Right atrium auricular region (tissue), 2 donors: ENCODE data around the gene SESTD1. TPM values are rescaled to one million over a fixed set of nuclear protein-coding genes. Genes with fewer than 3 reads are reported as not detected.
"Not testable (repeated sequence)": the region's sequence is repeated elsewhere in the genome, so short reads cannot be mapped to it uniquely, and the experiment has no call there.

ENCODE experiments used
- DNase-seq: peaks from one replicate; pipeline ENCODE4 v3.0.0-alpha.2; 2019; ENCODE audit warnings: low spot score
- H3K27ac ChIP-seq, 2 donors: fragments of 200-600 bp; sonication (generic); 1 replicate in 1 of 2; 2 replicates in 1 of 2; pipeline ENCODE4 v1.5.1; 2016 to 2019
- H3K27me3 ChIP-seq, 2 donors: fragments of 200-600 bp; sonication (generic); one replicate each; pipeline versions ENCODE4 v1.5.1 to v1.6.0; 2017 to 2019
- H3K36me3 ChIP-seq: fragments of 200-600 bp; sonication (generic); one replicate; pipeline ENCODE4 v1.5.1; 2016
- H3K4me1 ChIP-seq, 2 donors: fragments of 200-600 bp; sonication (generic); one replicate each; pipeline versions ENCODE4 v1.5.1 to v1.6.0; 2017 to 2019
- H3K4me3 ChIP-seq, 2 donors: fragments of 200-600 bp; sonication (generic); 1 replicate in 1 of 2; 2 replicates in 1 of 2; pipeline ENCODE4 v1.5.1; 2017 to 2019; ENCODE audit warnings: mild to moderate bottlenecking in 1 of 2, moderate library complexity in 1 of 2
- H3K9me3 ChIP-seq, 2 donors: fragments of 200-600 bp; sonication (generic); one replicate each; pipeline ENCODE4 v1.5.1; 2019
- CTCF ChIP-seq, 2 donors: fragments of 200-600 bp; sonication (generic); IDR thresholded peaks; one replicate each; pipeline ENCODE4 v1.5.1; 2019; ENCODE audit warnings: antibody characterized with exemption in 2 of 2
- total RNA-seq, 2 donors: library from RNA; depleted of rRNA; stranded (reverse); fragments of >200 nt; gene quantifications; one replicate each; pipeline ENCODE4 v1.1.0, GENCODE V29; 2016

Gene SESTD1
- total RNA-seq, 2 donors from 2014 or later: 16.5 to 19.7 TPM

GRCh38 chr2:179098080-179098689 lies 166.4 kb downstream of the SESTD1 start:
- Histone ChIP-seq H3K4me1 (no peaks in the 10 kb centered on the region), H3K9me3 (no peaks in the 10 kb centered on the region), H3K36me3 (no peaks in the 10 kb centered on the region), H3K4me3 (no peak overlapping the region), H3K27ac (no peak overlapping the region), H3K27me3 (no peaks in the 10 kb centered on the region)
- TF ChIP-seq CTCF (IDR thresholded peaks at IDR 0.05): no peak
- no peak for DNase-seq

- H3K9me3 ChIP-seq: no peaks in the 10 kb centered on the region
- H3K4me1 ChIP-seq: no peaks in the 10 kb centered on the region
- no peak overlapping the region for H3K27ac ChIP-seq
- H3K27me3 ChIP-seq: no peaks in the 10 kb centered on the region
- TF ChIP-seq CTCF (IDR thresholded peaks at IDR 0.05): no peak
- DNase-seq: no peak
- H3K36me3 ChIP-seq: no peaks in the 10 kb centered on the region
- no peak overlapping the region for H3K4me3 ChIP-seq
Measured at GRCh38 chr2:179097131-179097530, 167.5 kb downstream of the SESTD1 start.

- no peak for TF ChIP-seq CTCF (IDR thresholded peaks at IDR 0.05)
Measured at GRCh38 chr2:179096090-179096489, 168.5 kb downstream of the SESTD1 start.

GRCh38 chr2:179092912-179093311 lies 171.7 kb downstream of the SESTD1 start:
- not testable (repeated sequence) for H3K27ac ChIP-seq, DNase-seq, H3K27me3 ChIP-seq, H3K4me3 ChIP-seq, H3K9me3 ChIP-seq, H3K4me1 ChIP-seq, H3K36me3 ChIP-seq

More at GRCh38 chr2:179096090-179096489, 168.5 kb downstream of the SESTD1 start:
- H3K27me3 ChIP-seq: no peaks in the 10 kb centered on the region
- no peaks in the 10 kb centered on the region for H3K9me3 ChIP-seq
- no peak for DNase-seq
- H3K4me1 ChIP-seq: no peaks in the 10 kb centered on the region
- H3K4me3 ChIP-seq: no peak overlapping the region
- no peaks in the 10 kb centered on the region for H3K36me3 ChIP-seq
- H3K27ac ChIP-seq: no peak overlapping the region

GRCh38 chr2:179082697-179083096 lies 181.9 kb downstream of the SESTD1 start:
- no peak overlapping the region for H3K27ac ChIP-seq
- H3K27me3 ChIP-seq: no peaks in the 10 kb centered on the region
- no peak for DNase-seq
- H3K4me3 ChIP-seq: no peak overlapping the region
- no peaks in the 10 kb centered on the region for H3K4me1 ChIP-seq
- H3K9me3 ChIP-seq: peaks cover 0 to 3% of the 10 kb centered on the region in 2 donors
- no peak for TF ChIP-seq CTCF (IDR thresholded peaks at IDR 0.05)
- H3K36me3 ChIP-seq: no peaks in the 10 kb centered on the region

- Histone ChIP-seq H3K27ac (no peak overlapping the region), H3K4me1 (no peaks in the 10 kb centered on the region), H3K4me3 (no peak overlapping the region), H3K36me3 (no peaks in the 10 kb centered on the region), H3K27me3 (no peaks in the 10 kb centered on the region), H3K9me3 (peaks cover 0 to 3% of the 10 kb centered on the region in 2 donors)
- no peak for DNase-seq
- no peak for TF ChIP-seq CTCF (IDR thresholded peaks at IDR 0.05)
Measured at GRCh38 chr2:179081954-179082353, 182.7 kb downstream of the SESTD1 start.
